K562 (cell line): ENCODE results near the gene CBY2. TPM values are rescaled to one million over a fixed set of nuclear protein-coding genes. Genes with fewer than 3 reads are reported as not detected.
A peak's percentile ranks its signal among the peaks of the same experiment; 100 is the strongest.

Source experiments
- EGR1 ChIP-seq: fragments of 450-650 bp; conservative IDR thresholded peaks from 2 replicates; pipeline ENCODE4 v1.6.1; 2017; ENCODE audit warnings: mild to moderate bottlenecking
- MTA3 ChIP-seq: fragments of 450-650 bp; formaldehyde crosslinking; IDR thresholded peaks from 2 replicates; pipeline ENCODE4 v1.6.1; 2017; ENCODE audit warnings: mild to moderate bottlenecking, borderline replicate concordance
- SMC3 ChIP-seq: conservative IDR thresholded peaks from 2 replicates; pipeline ENCODE4 v1.6.1; 2011; ENCODE audit warnings: low read depth, low read length, improper control_type of control experiment; ENCODE audit not compliant: insufficient read depth
- ZFP1 ChIP-seq: fragments of 450-650 bp; formaldehyde crosslinking; IDR thresholded peaks from 2 replicates; pipeline ENCODE4 v1.4.0; 2020; ENCODE audit warnings: mild to moderate bottlenecking, mixed read lengths
- polyA plus RNA-seq, 8 experiments: library from polyadenylated mRNA; depleted of rRNA in 4 of 8; stranded (reverse) in 5 of 8; unstranded in 3 of 8; fragments of >200 nt; fragmentation: Nextera tagmentation in 2 of 8; fragmentation: Illumina TruSeq in 1 of 8; extraction: Ambion mirVana in 2 of 8; extraction: Trizol in 1 of 8; gene quantifications; 2 replicates each; pipeline versions ENCODE4 v1.2.1 to v1.2.3, GENCODE V29; 2011 to 2014; ENCODE audit warnings: inconsistent platforms in 1 of 8, missing spikeins in 1 of 8
- total RNA-seq, 7 experiments: library from RNA; depleted of rRNA in 6 of 7; stranded (reverse); fragments of >200 nt in 6 of 7; fragmentation: Illumina TruSeq in 2 of 7; extraction: Trizol in 2 of 7; gene quantifications; 2 replicates each; pipeline versions ENCODE4 v1.2.1 to v1.2.3, GENCODE V29; 2011 to 2021; ENCODE audit warnings: low replicate concordance in 1 of 7
- TF ChIP-seq, protein P1 (sequence below), 2 experiments: fragments of 450-650 bp; formaldehyde crosslinking in 1 of 2; IDR thresholded peaks; 2 replicates each; pipeline versions ENCODE4 v1.4.0 to v1.6.1; 2014 to 2020; ENCODE audit warnings: mild to moderate bottlenecking in 2 of 2, borderline replicate concordance in 1 of 2, low read depth in 1 of 2

CBY2 gene
- total and polyA plus RNA-seq, 9 of the 15 experiments (the other 6 are each of a cell fraction or from before 2014, with no cell fraction given), result 0.09 TPM; not detected in 8

DNA sequence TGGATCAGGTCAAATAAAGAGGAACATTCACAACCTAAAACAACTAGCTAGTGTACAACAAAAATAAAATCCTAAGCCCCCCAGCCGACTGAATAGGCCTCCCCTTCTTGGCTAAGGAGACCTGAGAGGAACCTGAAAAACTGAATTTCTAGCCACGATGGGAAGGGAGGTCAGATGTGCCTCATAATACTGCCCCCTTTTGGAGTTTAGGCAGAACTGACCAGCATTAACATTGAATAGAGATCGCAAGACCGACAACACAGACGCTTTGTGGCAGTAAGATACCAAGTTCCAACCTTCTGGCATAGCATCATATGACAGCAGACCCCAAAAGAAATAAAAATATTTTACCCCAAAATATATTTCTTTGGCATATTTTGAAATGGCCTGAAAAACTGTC lies 15.9 kb downstream of the CBY2 start (continued):
- TF ChIP-seq, protein P1, sequence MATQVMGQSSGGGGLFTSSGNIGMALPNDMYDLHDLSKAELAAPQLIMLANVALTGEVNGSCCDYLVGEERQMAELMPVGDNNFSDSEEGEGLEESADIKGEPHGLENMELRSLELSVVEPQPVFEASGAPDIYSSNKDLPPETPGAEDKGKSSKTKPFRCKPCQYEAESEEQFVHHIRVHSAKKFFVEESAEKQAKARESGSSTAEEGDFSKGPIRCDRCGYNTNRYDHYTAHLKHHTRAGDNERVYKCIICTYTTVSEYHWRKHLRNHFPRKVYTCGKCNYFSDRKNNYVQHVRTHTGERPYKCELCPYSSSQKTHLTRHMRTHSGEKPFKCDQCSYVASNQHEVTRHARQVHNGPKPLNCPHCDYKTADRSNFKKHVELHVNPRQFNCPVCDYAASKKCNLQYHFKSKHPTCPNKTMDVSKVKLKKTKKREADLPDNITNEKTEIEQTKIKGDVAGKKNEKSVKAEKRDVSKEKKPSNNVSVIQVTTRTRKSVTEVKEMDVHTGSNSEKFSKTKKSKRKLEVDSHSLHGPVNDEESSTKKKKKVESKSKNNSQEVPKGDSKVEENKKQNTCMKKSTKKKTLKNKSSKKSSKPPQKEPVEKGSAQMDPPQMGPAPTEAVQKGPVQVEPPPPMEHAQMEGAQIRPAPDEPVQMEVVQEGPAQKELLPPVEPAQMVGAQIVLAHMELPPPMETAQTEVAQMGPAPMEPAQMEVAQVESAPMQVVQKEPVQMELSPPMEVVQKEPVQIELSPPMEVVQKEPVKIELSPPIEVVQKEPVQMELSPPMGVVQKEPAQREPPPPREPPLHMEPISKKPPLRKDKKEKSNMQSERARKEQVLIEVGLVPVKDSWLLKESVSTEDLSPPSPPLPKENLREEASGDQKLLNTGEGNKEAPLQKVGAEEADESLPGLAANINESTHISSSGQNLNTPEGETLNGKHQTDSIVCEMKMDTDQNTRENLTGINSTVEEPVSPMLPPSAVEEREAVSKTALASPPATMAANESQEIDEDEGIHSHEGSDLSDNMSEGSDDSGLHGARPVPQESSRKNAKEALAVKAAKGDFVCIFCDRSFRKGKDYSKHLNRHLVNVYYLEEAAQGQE (IDR thresholded peaks at IDR 0.05; ENCODE audit: borderline replicate concordance), result peak; percentile 31; the same call in 1 of the 2 replicates
- TF ChIP-seq, protein P1 (CRISPR knock-in tag; IDR thresholded peaks at IDR 0.05; ENCODE audit: low read depth), result no peak
- no peak for TF ChIP-seq ZFP1 (CRISPR knock-in tag)
- no peak for TF ChIP-seq MTA3
- TF ChIP-seq EGR1, result no peak
- peak; percentile 28; the same call in 1 of the 2 replicates for TF ChIP-seq SMC3
